WTC11 (cell line): Measurements from ENCODE around the gene ZNF648. TPM values are rescaled to one million over a fixed set of nuclear protein-coding genes. Genes with fewer than 3 reads are reported as not detected.
A peak's percentile ranks its signal among the peaks of the same experiment; 100 is the strongest.

Experiments used
- ATAC-seq: fragments of 200-7000 bp; cut with Tn5 transposase; 2 replicates; pipeline ENCODE4 v1.10.0; 2021; ENCODE audit warnings: mild to moderate bottlenecking, moderate library complexity
- Bru-seq: library from RNA; stranded (reverse); fragments of 400-500 nt; gene quantifications from one replicate; lab custom pipeline; 2021; lab: Mats Ljungman, UMichigan
- CTCF ChIA-PET: fragments of 300-600 bp; sonication (Branson Sonifier 250); formaldehyde crosslinking; loops from one replicate; lab custom pipeline; 2021; ENCODE audit warnings: antibody characterized with exemption; lab: Charles Lee
- POLR2A ChIA-PET: fragments of 350-600 bp; sonication (Branson Sonifier 250); formaldehyde crosslinking; loops from one replicate; lab custom pipeline; 2021; ENCODE audit warnings: antibody characterized with exemption; lab: Charles Lee
- DNase-seq: peaks from one replicate; pipeline ENCODE4 v3.0.0; 2021; ENCODE audit warnings: low spot score
- H3K27ac Mint-ChIP-seq: 2 replicates; pipeline ENCODE4 v1.8.0; 2021; ENCODE audit warnings: mixed read lengths
- H3K27me3 Mint-ChIP-seq: 2 replicates; pipeline ENCODE4 v1.8.0; 2021; ENCODE audit warnings: low read depth, mild to moderate bottlenecking, moderate library complexity, mixed read lengths
- H3K36me3 Mint-ChIP-seq: 2 replicates; pipeline ENCODE4 v1.8.0; 2021; ENCODE audit warnings: mixed read lengths
- H3K4me1 Mint-ChIP-seq: 2 replicates; pipeline ENCODE4 v1.8.0; 2022; ENCODE audit warnings: mixed read lengths
- H3K4me3 Mint-ChIP-seq: 2 replicates; pipeline ENCODE4 v1.8.0; 2021; ENCODE audit warnings: mild to moderate bottlenecking, moderate library complexity, mixed read lengths
- H3K9me3 Mint-ChIP-seq: 2 replicates; pipeline ENCODE4 v1.8.0; 2021; ENCODE audit warnings: mixed read lengths
- AFF4 ChIP-seq: sonication (generic); formaldehyde crosslinking; IDR thresholded peaks from 2 replicates; pipeline ENCODE4 v1.8.1; 2023; ENCODE audit warnings: mild to moderate bottlenecking, missing genetic modification reagents, borderline replicate concordance
- ETV6 ChIP-seq: sonication (generic); formaldehyde crosslinking; IDR thresholded peaks from 2 replicates; pipeline ENCODE4 v1.8.1; 2022; ENCODE audit warnings: mild to moderate bottlenecking, missing genetic modification reagents
- HMGA2 ChIP-seq: fragments of 250-450 bp; sonication (Bioruptor Pico); IDR thresholded peaks from 2 replicates; pipeline ENCODE4 v1.4.0; 2021; ENCODE audit warnings: mild to moderate bottlenecking, moderate library complexity
- NFATC4 ChIP-seq: fragments of 250-450 bp; sonication (Bioruptor Pico); IDR thresholded peaks from 2 replicates; pipeline ENCODE4 v1.9.0; 2021; ENCODE audit warnings: mild to moderate bottlenecking
- NR2C2 ChIP-seq: sonication (generic); formaldehyde crosslinking; IDR thresholded peaks from 2 replicates; pipeline ENCODE4 v1.8.0; 2022; ENCODE audit warnings: mild to moderate bottlenecking, missing genetic modification reagents
- RORB ChIP-seq: fragments of 250-450 bp; sonication (Bioruptor Pico); IDR thresholded peaks from 2 replicates; pipeline ENCODE4 v1.9.0; 2021; ENCODE audit warnings: mild to moderate bottlenecking
- ZNF121 ChIP-seq: sonication (generic); formaldehyde crosslinking; IDR thresholded peaks from 2 replicates; pipeline ENCODE4 v1.8.0; 2023; ENCODE audit warnings: missing genetic modification reagents
- long read RNA-seq, 3 experiments: library from RNA in 1 of 3; library from capped mRNA in 1 of 3; library from polyadenylated mRNA in 1 of 3; unstranded in 2 of 3; stranded (forward) in 1 of 3; transcript quantifications; one replicate each; pipeline ENCODE4 v2.0.0, GENCODE V29; 2021
- total RNA-seq: library from RNA; stranded (reverse); gene quantifications from 3 replicates; pipeline ENCODE4 v1.2.3, GENCODE V29; 2021
- TF ChIP-seq, protein P1 (sequence below): sonication (generic); formaldehyde crosslinking; IDR thresholded peaks from 2 replicates; pipeline ENCODE4 v1.8.0; 2023; ENCODE audit warnings: missing genetic modification reagents
- TF ChIP-seq, protein P2 (sequence below): sonication (generic); formaldehyde crosslinking; IDR thresholded peaks from 2 replicates; pipeline ENCODE4 v1.8.0; 2022; ENCODE audit warnings: mild to moderate bottlenecking, missing genetic modification reagents
- TF ChIP-seq, protein P3 (sequence below): fragments of 250-450 bp; sonication (Bioruptor Pico); IDR thresholded peaks from 2 replicates; pipeline ENCODE4 v1.9.0; 2021; ENCODE audit warnings: mild to moderate bottlenecking
- TF ChIP-seq, protein P4 (sequence below): fragments of 250-450 bp; sonication (Bioruptor Pico); conservative IDR thresholded peaks from 2 replicates; pipeline ENCODE4 v1.9.0; 2021; ENCODE audit warnings: mild to moderate bottlenecking
- TF ChIP-seq, protein P5 (sequence below): sonication (generic); formaldehyde crosslinking; IDR thresholded peaks from 2 replicates; pipeline ENCODE4 v1.8.0; 2022; ENCODE audit warnings: mild to moderate bottlenecking, missing genetic modification reagents
- TF ChIP-seq, protein P6 (sequence below): sonication (generic); formaldehyde crosslinking; IDR thresholded peaks from 2 replicates; pipeline ENCODE4 v1.8.1; 2023; ENCODE audit warnings: mild to moderate bottlenecking, missing genetic modification reagents

ZNF648 gene
- total RNA-seq (0.17 to 0.46 TPM (median 0.27 TPM) in 3 replicates), Bru-seq, nascent RNA (percentile 27 among the genes with signal in this experiment)
- long read RNA-seq, experiment 1, partial matches to known transcripts, result 1 of 1 reads
- long read RNA-seq, experiment 1, other reads (novel, unspliced or antisense), result 0 of 1 reads
- long read RNA-seq, experiment 2, result 0 reads
- long read RNA-seq, experiment 3, result 0 reads

- TF ChIP-seq ZNF121 (CRISPR knock-in tag), result no peak
- ChIA-PET POLR2A (no interaction called here), CTCF (interaction anchor here (1.7 kb wide), 1 partner anchor 19 kb away, joined by 10 read pairs; no protein-coding TSS in a partner anchor)
- H3K4me1 Mint-ChIP-seq, result no peaks in the 10 kb centered on the region
- H3K36me3 Mint-ChIP-seq, result no peaks in the 10 kb centered on the region
- peaks cover 17% of the 10 kb centered on the region for H3K9me3 Mint-ChIP-seq
- peaks cover 15% of the 10 kb centered on the region for H3K27me3 Mint-ChIP-seq
- ATAC-seq (peak; percentile 85), DNase-seq (no peak)
- no peak within 1 kb of the TSS for H3K27ac Mint-ChIP-seq
- no peak within 1 kb of the TSS for H3K4me3 Mint-ChIP-seq
These were observed at the start of gene ZNF648 for GRCh38 chr1:182061594-182061993. Gene ZNF648 (minus strand): TSS chr1:182061712. CDS start chr1:182058010, 3,702 bp downstream.

DNA sequence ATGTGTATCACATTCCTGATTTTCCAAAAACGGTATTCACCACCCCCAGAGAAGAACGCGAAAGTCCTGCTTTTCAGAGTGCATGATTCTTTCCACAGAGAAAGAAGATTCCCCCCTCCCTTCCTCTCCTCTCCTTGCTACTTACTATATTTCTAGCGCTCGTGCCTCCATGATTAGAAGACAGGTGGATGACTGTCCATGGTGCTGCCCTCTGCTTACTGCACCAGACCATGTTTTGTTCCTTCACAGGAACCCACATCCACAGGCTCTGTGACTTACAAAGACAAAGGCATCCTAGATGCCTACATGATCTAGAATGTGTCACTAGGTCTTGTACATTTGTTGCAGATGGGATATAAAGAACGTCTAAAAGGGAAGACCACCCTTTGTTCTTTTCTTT is 49.1 kb upstream of the ZNF648 start:
- ATAC-seq (no peak; the same call in 1 of the 2 replicates), DNase-seq (no peak)
- H3K9me3 Mint-ChIP-seq, result peaks cover 10% of the 10 kb centered on the region
- no peaks in the 10 kb centered on the region for H3K27me3 Mint-ChIP-seq
- peaks cover 2% of the 10 kb centered on the region for H3K36me3 Mint-ChIP-seq
- no peak overlapping the region for H3K4me3 Mint-ChIP-seq
- no peak overlapping the region for H3K27ac Mint-ChIP-seq
- peaks cover 15% of the 10 kb centered on the region for H3K4me1 Mint-ChIP-seq
- ChIA-PET CTCF (no interaction called here), POLR2A (no interaction called here)
- TF ChIP-seq NR2C2, result no peak
- TF ChIP-seq, protein P1, sequence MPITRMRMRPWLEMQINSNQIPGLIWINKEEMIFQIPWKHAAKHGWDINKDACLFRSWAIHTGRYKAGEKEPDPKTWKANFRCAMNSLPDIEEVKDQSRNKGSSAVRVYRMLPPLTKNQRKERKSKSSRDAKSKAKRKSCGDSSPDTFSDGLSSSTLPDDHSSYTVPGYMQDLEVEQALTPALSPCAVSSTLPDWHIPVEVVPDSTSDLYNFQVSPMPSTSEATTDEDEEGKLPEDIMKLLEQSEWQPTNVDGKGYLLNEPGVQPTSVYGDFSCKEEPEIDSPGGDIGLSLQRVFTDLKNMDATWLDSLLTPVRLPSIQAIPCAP (CRISPR knock-in tag), result no peak
- TF ChIP-seq, protein P2, sequence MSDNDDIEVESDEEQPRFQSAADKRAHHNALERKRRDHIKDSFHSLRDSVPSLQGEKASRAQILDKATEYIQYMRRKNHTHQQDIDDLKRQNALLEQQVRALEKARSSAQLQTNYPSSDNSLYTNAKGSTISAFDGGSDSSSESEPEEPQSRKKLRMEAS, result no peak
- TF ChIP-seq, protein P3, sequence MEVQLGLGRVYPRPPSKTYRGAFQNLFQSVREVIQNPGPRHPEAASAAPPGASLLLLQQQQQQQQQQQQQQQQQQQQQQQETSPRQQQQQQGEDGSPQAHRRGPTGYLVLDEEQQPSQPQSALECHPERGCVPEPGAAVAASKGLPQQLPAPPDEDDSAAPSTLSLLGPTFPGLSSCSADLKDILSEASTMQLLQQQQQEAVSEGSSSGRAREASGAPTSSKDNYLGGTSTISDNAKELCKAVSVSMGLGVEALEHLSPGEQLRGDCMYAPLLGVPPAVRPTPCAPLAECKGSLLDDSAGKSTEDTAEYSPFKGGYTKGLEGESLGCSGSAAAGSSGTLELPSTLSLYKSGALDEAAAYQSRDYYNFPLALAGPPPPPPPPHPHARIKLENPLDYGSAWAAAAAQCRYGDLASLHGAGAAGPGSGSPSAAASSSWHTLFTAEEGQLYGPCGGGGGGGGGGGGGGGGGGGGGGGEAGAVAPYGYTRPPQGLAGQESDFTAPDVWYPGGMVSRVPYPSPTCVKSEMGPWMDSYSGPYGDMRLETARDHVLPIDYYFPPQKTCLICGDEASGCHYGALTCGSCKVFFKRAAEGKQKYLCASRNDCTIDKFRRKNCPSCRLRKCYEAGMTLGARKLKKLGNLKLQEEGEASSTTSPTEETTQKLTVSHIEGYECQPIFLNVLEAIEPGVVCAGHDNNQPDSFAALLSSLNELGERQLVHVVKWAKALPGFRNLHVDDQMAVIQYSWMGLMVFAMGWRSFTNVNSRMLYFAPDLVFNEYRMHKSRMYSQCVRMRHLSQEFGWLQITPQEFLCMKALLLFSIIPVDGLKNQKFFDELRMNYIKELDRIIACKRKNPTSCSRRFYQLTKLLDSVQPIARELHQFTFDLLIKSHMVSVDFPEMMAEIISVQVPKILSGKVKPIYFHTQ (CRISPR knock-in tag), result no peak
- TF ChIP-seq, protein P4, sequence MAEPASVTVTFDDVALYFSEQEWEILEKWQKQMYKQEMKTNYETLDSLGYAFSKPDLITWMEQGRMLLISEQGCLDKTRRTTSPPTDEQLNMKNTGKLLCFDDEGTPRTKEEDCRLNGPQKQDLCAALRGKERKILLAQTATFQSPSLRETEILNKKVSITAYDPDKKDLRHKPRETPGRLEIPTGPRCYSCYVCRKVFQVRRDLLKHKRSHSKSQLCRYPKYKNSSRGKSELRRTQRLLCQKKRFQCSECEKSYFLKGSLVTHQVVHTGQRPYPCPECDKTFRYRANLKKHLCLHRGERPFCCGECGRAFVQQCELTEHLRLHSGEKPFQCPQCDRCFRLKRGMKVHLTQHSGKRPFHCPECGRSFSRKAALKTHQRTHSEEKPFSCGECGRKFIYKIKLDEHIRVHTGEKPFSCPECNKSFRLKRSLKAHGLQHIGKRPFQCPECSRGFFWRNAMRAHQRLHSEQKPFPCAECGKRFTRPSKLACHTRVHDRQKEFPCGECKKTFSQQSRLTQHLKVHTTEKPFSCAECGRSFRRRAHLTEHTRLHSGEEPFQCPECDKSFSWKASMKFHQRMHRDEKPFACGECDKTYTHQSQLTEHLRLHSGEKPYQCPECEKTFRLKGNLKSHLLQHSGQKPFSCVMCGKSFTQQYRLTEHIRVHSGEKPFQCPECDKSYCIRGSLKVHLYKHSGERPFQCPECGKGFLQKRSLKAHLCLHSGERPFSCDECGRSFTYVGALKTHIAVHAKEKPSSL, result no peak
- TF ChIP-seq NFATC4, result no peak
- TF ChIP-seq ETV6 (CRISPR knock-in tag), result no peak
- TF ChIP-seq, protein P5, sequence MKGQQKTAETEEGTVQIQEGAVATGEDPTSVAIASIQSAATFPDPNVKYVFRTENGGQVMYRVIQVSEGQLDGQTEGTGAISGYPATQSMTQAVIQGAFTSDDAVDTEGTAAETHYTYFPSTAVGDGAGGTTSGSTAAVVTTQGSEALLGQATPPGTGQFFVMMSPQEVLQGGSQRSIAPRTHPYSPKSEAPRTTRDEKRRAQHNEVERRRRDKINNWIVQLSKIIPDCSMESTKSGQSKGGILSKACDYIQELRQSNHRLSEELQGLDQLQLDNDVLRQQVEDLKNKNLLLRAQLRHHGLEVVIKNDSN, result no peak
- TF ChIP-seq, protein P6, sequence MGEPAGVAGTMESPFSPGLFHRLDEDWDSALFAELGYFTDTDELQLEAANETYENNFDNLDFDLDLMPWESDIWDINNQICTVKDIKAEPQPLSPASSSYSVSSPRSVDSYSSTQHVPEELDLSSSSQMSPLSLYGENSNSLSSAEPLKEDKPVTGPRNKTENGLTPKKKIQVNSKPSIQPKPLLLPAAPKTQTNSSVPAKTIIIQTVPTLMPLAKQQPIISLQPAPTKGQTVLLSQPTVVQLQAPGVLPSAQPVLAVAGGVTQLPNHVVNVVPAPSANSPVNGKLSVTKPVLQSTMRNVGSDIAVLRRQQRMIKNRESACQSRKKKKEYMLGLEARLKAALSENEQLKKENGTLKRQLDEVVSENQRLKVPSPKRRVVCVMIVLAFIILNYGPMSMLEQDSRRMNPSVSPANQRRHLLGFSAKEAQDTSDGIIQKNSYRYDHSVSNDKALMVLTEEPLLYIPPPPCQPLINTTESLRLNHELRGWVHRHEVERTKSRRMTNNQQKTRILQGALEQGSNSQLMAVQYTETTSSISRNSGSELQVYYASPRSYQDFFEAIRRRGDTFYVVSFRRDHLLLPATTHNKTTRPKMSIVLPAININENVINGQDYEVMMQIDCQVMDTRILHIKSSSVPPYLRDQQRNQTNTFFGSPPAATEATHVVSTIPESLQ, result no peak
- no peak for TF ChIP-seq RORB
- no peak for TF ChIP-seq HMGA2 (CRISPR knock-in tag)
- no peak for TF ChIP-seq AFF4 (CRISPR knock-in tag)
